GM08714 (cell line): ENCODE results near the gene BAG5.

ENCODE experiments used
- H3K4me3 ChIP-seq: fragments of 200-500 bp; sonication (Bioruptor generic); 2 replicates; pipeline ENCODE4 v1.5.1; 2014; ENCODE audit warnings: mild to moderate bottlenecking, low read length, inconsistent platforms
- ZNF274 ChIP-seq: IDR thresholded peaks from 2 replicates; pipeline ENCODE4 v1.6.1; 2012; ENCODE audit warnings: mild to moderate bottlenecking, low read depth, low read length

The BAG5 gene

DNA sequence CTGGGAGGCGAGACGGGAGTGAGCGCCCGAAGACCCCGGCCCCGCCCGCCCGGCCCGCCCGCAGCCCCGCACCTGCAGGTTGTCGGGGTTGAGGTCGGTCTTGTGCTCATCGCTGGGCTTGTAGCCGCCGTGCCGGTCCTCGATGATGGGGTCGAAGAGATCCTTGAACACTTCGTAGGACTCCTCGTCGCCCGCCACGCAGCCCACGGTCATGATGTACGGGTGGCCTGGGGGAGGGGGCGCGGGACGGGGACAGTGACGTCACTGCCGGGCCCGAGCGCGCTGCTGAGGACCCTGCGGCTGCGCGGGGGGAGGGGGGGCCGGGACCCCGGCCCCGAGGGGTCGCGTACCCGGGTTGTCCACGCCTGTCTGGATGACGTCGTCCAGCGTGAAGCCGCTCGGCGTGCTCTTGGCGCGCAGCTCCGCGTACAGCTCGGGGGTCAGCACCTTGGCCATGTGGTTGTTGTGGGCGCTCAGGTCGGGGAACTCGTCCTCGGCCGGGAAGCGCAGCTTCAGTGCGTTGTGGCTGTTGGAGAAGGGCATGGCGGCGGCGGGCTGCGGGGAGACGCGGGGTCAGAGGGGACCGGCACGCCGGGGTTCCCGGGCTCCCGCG, 40.4 kb downstream of the BAG5 start:
- TF ChIP-seq ZNF274, result no peak
- H3K4me3 ChIP-seq, result peak overlapping the region; percentile 44

DNA sequence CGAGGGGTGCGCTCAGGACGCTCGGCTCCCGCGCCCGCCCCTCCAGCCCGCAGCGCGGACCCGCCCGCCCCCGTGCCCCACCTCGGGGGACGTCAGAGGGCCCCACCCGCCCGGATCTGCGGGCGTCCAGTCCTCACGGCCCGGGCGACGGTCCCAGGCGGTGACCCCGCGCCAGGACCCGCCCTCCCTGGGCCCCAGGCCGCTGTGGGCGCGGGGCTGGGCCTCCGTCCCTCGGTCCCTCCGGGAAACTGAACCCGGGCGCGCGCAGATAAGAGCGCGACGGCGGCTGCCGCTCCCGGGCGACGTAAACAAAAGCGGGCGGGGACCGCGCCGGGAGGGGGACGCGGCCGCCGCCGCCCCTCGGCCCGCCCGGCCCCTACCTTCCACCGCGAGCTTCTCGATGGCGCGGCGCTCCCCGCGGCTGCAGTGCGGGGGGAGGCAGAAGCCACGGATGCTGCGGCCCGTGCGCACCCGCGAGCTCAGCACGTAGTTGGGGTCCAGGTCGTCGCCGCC, 41.0 kb downstream of the BAG5 start:
- TF ChIP-seq ZNF274, result no peak
- H3K4me3 ChIP-seq, result peak overlapping the region; percentile 44

DNA sequence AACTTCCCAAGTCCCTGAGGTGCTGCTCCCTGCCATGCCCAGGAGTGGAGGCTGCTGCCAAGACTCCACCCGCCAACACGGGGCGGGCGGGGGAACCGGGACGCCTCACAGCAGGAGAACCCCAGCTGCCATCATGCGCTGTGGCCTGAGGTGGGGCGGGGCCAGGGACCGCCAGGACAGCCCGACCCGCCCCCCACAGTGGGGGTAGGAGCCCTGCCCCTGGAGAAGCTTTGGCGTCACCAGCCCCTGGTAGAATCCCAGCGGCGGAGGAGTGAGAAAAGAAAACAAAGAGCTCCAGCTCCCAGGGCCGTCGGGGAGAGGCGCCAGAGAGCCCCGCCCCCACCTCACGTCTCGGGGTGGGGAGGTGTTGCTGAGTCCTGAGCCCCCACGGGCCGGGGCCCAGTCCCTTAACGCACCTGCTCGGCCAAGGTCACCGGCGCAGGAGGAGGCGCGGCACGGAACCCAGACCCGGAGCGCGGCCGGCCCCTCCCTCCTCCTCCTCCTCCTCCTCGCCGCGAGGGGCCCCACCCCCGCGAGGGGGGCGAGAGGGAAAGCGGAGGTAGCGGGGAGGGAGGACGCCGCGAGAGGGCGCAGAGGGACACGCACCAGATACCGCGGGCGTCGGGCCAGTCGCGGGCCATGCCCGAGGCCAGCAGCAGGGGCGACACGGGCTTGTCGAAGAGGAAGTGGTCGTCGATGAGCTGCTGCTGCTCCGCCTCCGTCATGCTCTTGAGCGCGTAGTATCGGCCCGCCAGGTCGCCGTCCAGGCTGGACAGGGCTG, 41.6 kb downstream of the BAG5 start:
- TF ChIP-seq ZNF274, result no peak
- peak overlapping the region; percentile 20; the same call in 1 of the 2 replicates for H3K4me3 ChIP-seq

DNA sequence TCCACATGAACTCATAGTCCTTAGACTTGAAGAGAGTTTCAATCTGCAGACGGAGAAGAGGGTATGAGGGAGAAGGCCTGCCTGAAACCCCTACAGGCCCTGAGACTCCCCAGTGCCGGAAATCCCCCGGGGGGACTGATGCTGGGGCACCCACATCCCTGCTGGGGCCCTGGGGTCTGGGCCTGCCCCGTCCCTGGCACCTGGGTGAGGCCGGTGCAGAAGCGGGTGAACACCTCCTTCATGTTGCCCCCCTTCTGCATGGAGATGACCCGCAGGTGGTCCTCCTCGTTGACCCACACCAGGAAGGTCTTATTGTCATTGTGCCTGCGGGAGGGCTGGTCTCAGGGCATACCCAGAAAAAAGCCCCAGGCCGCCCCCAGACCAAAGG, 42.2 kb downstream of the BAG5 start:
- H3K4me3 ChIP-seq, result no peak overlapping the region
- no peak for TF ChIP-seq ZNF274

DNA sequence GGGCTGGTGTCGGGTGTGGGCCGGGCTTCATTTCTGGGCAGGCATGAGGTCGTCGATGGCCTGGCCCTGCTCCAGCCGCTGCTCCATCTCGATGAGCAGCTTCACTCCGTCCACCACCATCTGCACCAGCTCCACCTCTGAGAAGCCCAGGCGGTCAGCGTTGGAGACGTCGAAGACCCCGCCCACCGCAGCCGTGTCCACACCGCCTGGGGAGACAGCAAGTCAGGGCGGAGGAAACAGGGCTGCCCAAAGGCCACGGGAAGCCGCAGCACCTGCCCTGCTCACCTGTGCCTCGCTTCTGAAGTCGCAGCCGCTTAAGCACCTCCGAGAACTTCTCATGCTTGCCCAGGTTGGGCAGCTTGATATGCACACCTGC, 42.6 kb downstream of the BAG5 start:
- TF ChIP-seq ZNF274, result no peak
- no peak overlapping the region for H3K4me3 ChIP-seq

DNA sequence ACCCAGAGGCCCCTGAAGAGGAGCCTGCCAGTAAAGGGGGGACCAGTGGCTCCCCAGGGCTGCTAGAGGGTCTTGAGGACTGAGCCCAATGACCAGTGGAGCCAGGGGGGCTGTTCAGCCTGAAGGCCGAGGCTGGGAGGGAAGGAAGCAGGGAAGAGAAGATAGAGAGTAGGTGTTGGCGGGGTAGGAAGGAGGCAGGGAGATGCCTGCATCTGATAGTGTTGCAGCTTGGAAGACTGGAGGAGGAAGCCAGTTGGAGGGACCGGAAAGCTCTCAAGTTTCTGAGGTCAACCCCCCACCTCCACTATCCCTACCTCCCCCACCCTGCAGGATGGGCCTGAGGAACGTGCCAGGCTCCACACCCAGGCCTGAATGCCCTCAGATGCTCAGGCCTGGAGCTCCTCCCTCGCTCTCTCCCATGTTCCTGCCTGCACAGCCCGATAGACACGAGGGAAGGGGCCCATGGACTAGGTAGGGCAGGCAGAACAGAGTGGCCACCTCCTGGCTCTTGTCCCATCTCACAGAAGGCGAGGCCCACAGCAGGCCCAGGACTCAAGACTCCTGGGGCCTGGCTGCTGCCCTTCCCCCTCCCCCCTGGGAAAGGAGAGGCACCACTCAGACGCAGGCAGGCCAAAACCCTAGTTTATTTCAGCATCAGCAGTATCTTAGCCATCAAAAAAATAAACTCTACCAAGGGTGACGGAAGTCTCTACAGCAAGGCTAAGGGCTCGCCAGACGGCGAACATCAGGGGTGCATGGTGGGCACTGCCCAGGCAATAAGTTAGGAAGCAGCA, 43.2 kb downstream of the BAG5 start:
- H3K4me3 ChIP-seq, result no peak overlapping the region
- TF ChIP-seq ZNF274, result no peak

DNA sequence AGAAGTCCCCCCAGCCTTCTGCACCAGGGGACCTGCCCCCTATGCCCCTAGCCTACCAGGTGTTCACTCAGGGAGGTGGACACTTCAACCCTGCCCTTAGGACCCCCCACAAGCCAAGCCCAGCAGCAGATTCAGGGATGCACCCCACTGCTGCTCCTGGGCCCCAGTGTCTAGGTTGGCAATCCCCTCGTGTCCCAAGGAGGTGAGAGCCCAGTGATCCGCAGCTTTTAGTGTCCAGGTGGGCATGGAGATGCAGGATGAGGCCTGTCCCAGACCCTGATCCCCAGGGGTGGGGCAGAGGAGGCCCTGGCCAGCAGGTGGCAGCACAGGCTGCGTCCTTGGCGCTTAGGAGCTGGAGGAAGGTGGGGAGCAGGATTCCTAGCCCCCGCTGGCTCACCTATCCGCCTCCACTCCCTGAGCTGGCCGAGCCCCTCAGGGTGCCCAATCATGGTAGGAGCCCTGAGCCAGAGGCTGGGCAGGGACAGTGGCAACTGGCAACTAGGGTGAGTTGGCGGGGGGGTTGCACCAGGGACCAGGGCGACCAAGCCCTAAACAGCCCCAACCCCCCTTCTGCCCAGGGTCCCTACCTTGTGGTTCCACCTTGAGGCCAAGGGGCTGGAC, 43.9 kb downstream of the BAG5 start:
- H3K4me3 ChIP-seq, result no peak overlapping the region
- no peak for TF ChIP-seq ZNF274

DNA sequence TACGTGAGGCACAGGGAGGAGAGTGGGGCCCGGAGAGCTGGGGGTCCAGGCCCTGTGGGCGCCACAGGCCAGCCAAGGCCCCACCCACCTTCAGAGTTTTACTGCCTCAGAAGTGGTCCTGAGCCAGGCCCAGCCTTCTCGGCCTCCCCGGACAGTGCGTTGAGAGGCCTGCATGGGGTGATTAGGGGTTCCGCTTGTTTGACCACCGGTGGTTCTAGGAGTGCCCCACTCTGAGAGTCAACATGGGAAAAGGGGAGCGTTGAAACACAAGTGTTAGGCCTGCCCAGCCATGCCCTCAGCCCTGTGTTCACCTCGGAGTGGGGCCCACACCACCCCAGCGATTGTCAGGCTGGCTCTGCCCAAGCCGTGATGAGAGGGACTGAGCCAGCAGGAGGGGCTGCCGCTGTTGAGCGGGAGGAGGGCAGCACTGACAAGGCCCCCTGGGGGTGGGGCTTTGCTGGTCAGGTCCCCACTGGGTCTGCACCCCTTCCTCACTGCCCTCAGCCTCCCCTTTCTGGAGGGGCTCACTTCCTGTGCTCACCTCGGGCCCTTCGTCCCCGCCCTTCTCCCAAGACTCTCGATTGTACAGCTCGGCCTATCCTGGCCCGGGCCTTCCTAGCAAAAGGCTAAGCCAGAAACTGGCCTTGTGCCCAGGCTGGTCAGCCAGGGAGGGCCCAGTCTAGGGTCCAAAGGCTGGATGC, 44.6 kb downstream of the BAG5 start:
- no peak overlapping the region for H3K4me3 ChIP-seq

DNA sequence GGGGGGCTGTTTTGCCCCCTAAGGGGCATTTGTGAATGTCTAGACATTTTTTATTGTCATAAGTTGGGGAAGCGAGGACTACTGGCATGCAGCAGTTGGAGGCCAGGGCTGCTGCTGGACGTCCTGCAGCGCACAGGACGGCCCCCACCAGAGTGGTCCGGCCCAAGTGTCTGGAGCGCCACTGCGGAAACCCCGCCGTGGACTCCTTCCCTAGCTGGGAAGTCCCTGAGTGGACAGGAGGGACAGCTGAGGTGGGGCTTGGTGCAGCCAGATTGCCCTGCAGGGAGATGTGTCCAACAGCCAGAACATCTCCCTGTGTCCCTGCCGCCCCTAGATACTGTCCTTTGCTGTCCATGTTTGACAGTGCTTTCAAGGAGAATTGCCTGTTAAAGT, 45.3 kb downstream of the BAG5 start:
- no peak for TF ChIP-seq ZNF274
- H3K4me3 ChIP-seq, result no peak overlapping the region

More for the DNA sequence above, 44.6 kb downstream of the BAG5 start:
- no peak for TF ChIP-seq ZNF274

DNA sequence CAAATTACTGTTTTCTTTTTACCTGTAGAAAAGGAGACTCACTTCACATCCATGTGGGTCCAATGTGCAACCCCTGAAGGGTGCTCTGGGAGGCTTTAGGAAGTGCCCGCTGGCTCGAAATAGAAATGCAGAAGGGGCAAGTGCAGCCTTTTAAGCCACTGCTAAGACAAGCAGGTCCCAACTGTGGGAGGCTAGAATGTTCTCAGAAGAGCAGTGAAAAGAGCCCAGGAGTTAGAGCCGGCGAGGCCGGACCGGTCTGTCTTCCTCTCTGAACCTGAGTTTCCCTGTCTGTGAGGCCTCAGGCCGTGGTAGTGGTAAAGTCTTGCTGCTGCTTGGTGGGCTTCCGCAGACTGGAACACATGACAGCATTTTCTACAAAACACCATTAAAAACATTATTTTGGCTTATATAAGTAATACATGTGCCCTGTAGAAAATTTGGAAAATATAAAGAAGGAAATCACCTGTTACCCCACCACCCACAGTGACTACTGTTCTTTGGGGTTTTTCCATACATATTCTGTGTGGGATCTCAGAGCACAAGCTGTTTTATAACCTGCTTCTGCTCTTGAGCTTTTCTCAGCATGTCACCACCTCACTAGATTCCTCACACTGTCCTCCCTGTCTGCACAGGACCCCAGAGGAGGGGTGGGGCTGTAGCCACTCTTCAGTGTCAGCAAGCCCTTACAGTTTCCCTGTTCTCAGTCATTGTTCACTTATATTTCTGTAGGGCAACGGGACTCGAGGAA, 45.9 kb downstream of the BAG5 start:
- no peak for TF ChIP-seq ZNF274
- no peak overlapping the region for H3K4me3 ChIP-seq

DNA sequence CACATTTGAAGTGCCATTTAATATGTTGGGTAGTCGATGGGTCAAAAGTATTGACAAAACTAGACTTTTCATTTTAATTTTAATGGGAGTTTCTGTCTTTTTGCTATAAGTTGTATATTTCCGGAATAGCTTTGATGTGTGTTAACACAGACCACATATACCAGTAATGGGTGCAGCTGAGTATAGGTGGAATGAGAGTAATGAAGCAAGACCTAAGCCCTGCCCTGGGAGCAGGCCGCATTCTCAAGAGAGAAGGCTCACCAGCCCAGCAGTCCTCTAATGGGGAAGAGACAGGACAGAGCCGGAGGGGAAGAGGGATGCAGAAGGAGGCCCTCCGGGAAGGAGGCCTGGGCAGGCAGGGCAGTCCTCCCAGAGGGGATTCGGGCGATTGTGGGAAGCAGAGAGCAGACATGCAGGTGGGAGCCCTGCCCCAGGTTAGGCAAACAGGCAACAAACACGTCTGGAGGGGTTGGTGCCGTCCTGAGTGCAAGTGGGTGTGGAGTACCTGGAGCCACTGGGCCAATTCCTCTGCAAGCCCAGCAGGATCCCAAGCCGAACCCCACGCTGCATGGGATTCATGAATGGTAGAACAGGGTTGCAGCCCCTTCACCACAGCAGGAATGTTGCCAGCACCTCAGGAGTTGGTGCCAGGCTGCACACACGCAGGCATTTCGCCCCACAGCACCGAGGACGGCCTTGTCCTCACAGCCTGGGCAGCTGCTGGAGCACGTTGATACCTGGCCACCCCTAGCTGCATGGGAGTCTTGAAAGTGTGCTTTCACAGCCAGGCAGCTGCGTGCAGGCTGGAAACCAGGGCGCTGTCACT, 47.6 kb downstream of the BAG5 start:
- TF ChIP-seq ZNF274, result no peak

More for the DNA sequence above, 47.6 kb downstream of the BAG5 start:
- H3K4me3 ChIP-seq, result no peak overlapping the region
